Pericardium fibroblast (primary cell): ENCODE measurements around the gene CDNF. TPM values are rescaled to one million over a fixed set of nuclear protein-coding genes. Genes with fewer than 3 reads are reported as not detected.

Experiments used
- total RNA-seq: library from RNA; depleted of rRNA; stranded (reverse); fragments of >200 nt; gene quantifications from 2 replicates; pipeline ENCODE4 v1.2.3, GENCODE V29; 2015

The CDNF gene
- total RNA-seq: 0.09 and 4.8 TPM in 2 replicates

DNA sequence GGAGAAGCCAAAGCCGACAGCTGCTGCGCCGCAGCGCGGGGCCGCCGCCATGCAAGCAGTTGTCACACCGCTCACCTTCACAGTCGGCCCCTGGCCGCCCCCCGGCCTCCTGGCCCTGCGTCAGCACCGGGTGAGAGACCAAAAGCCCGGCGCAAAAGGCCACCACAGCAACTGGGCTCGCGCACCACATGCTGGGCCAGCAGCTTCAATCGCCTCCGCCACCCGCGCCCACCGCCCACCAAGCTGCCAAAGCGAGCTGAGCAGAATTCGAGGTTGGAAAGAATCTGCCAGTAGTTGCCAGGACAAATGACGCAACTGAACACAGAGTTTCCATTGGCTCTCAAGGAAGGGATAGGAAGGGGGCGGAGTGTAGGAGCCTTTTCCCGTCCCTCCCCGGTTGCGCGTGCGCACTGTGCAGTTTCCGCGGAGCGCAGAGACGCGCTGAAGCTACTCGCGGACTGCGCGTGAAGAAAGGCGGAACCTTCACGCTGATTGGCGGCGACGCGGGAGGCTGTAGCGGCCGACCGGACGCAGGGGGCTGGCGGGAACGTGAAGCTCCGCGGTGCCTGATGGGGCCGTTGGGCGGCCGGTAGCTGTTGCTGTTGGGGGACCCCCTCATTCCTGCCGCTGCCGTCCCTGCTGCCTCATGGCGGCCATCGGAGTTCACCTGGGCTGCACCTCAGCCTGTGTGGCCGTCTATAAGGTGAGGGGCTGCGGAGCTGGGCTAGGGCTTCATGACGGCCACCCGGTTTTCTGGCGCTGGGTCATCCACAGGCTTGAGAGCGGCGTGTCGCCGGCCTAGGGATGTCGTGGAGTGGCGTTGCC lies at the start of gene CDNF, which contains the start of the genes HSPA14 and MSANTD7:
CDNF (minus strand) TSS at position 281 of the 825 bp plus-strand sequence; CDS start at position 190, 91 bp downstream.
HSPA14 (plus strand) TSS at position 550 of the 825 bp plus-strand sequence; CDS start at position 647, 97 bp downstream.
MSANTD7 (plus strand) TSS at position 550 of the 825 bp plus-strand sequence. CDS start 3,979 bp downstream, outside the sequence.

DNA sequence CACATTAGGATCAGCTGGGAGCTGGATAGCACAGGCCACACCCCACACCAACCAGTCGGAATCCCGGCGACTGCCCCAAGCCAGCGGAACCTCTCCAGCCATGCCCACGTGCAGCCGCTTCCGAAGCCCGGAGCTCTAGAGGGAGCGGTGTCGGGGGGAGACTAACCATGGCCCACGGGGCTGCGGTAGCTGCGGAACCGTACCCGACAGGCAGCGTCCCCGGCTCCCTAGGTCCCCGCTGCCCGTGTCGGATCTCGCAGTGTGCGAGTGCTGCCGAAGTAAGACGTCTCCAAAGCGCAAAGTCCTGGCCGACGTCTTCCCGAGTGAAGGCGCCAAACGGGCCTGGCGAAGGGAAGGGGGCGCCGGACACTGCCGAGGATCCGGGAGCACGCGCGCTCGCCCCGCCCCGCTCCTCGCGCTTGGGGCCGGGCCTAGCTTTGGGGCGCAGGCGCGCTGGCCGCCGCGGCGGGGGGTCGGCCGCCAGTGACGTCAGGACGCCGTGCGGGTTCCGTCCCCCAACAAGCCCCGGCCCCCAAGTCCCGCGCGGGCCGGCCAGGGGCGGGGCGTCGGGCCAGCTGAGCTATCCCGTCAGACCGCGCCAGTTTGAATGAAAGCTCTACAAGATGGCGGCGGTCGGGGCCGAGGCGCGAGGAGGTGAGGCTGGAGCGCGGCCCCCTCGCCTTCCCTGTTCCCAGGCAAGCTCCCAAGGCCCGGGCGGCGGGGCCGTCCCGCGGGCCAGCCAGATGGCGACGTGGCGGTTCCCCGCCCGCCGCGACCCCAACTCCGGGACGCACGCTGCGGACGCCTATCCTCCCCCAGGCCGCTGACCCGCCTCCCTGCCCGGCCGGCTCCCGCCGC lies 40.7 kb upstream of the CDNF start, which contains the start of gene SUV39H2:
SUV39H2 (plus strand) TSS at position 601 of the 858 bp plus-strand sequence; CDS start at position 624, 23 bp downstream.

DNA sequence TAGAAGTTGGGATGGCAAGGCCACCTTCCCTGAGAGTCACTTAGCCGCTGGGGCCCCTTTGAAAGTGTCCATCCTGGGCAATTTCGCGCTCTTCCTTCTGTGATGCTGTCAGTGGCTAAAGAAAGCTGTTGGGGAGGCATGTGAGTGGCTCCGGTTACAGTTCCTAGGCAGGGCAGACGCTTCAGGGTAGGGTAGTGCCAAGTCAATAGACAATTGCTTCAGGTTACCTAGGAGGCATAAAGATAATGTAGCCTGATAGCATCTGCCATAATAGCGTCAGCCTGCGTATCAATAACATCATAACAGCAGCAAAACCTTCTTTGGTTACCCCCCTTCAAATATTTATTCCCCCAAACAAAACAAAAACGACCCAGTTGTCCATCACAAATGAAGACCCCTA lies 63.0 kb downstream of the CDNF start, which contains the start of gene FAM107B:
FAM107B (minus strand) TSS at position 101 of the 400 bp plus-strand sequence. CDS start 234 bp downstream, outside the sequence.

Other genes with a start within 250 kb of the CDNF start
- 2.4 and 27.2 TPM in 2 replicates for gene FAM107B, start 63.1 kb downstream of the CDNF start, total RNA-seq
- 8.1 and 10.4 TPM in 2 replicates for gene HSPA14, start 269 bp upstream of the CDNF start, total RNA-seq
- gene MSANTD7, start 269 bp upstream of the CDNF start, total RNA-seq: 10.7 and 11.1 TPM in 2 replicates
- gene SUV39H2, start 40.8 kb upstream of the CDNF start, total RNA-seq: 3.2 and 6.8 TPM in 2 replicates
- gene DCLRE1C, start 116.1 kb upstream of the CDNF start, total RNA-seq: 2.9 and 5.5 TPM in 2 replicates
- not detected in 2 replicates for gene MEIG1, start 121.4 kb upstream of the CDNF start, total RNA-seq
- 0.23 and 2.0 TPM in 2 replicates for gene OLAH, start 205.9 kb upstream of the CDNF start, total RNA-seq